HEK293 (cell line): Measurements from ENCODE around the gene ARFRP1.

Experiments used
- CTCF ChIA-PET: fragments of 350-600 bp; formaldehyde crosslinking; extraction: SDS; loops from one replicate; lab custom pipeline; 2021; ENCODE audit warnings: antibody characterized with exemption; lab: Yijun Ruan, JAX
- POLR2A ChIA-PET: fragments of 300-600 bp; formaldehyde crosslinking; extraction: SDS; loops from one replicate; lab custom pipeline; 2020; ENCODE audit warnings: antibody characterized with exemption, inconsistent platforms; lab: Yijun Ruan, JAX
- H3K27ac ChIP-seq: fragments of 200-500 bp; sonication (Bioruptor generic); 2 replicates; pipeline ENCODE4 v1.5.1; 2014; ENCODE audit warnings: low read depth, low read length, control low read depth, inconsistent platforms; ENCODE audit errors: extremely low read depth
- H3K36me3 ChIP-seq, 2 experiments: fragments of 200-500 bp in 1 of 2; sonication (Bioruptor generic) in 1 of 2; 1 replicate in 1 of 2; 2 replicates in 1 of 2; pipeline ENCODE4 v1.5.1; 2014 to 2017; ENCODE audit warnings: inconsistent platforms in 2 of 2, low read length in 2 of 2; ENCODE audit not compliant: control insufficient read depth in 2 of 2, insufficient read depth in 1 of 2
- H3K4me1 ChIP-seq: fragments of 200-500 bp; sonication (Bioruptor generic); 2 replicates; pipeline ENCODE4 v1.5.1; 2014; ENCODE audit warnings: mild to moderate bottlenecking, low read length, inconsistent platforms; ENCODE audit not compliant: control insufficient read depth, insufficient read depth
- H3K4me3 ChIP-seq: 2 replicates; pipeline ENCODE4 v1.5.1; 2011; ENCODE audit warnings: low read depth, mild to moderate bottlenecking, control low read depth, low read length, moderate library complexity
- H3K9me3 ChIP-seq: fragments of 200-500 bp; sonication (Bioruptor generic); 2 replicates; pipeline ENCODE4 v1.5.1; 2014; ENCODE audit warnings: low read depth, low read length, inconsistent platforms; ENCODE audit not compliant: control insufficient read depth, insufficient read depth
- EGR2 ChIP-seq: fragments of 450-650 bp; formaldehyde crosslinking; IDR thresholded peaks from 2 replicates; pipeline ENCODE4 v1.5.1; 2016; ENCODE audit warnings: low read depth, missing biosample characterization, missing genetic modification characterization
- GLIS1 ChIP-seq: fragments of 450-650 bp; formaldehyde crosslinking; IDR thresholded peaks from 2 replicates; pipeline ENCODE4 v1.5.1; 2016; ENCODE audit warnings: missing biosample characterization, missing genetic modification characterization
- HOXA7 ChIP-seq: sonication (generic); formaldehyde crosslinking; IDR thresholded peaks from 2 replicates; pipeline ENCODE4 v1.8.1; 2022; ENCODE audit warnings: missing genetic modification reagents, borderline replicate concordance
- HOXC10 ChIP-seq: sonication (generic); formaldehyde crosslinking; IDR thresholded peaks from 2 replicates; pipeline ENCODE4 v1.8.1; 2023; ENCODE audit warnings: mild to moderate bottlenecking, missing genetic modification reagents
- MZF1 ChIP-seq: fragments of 450-650 bp; formaldehyde crosslinking; IDR thresholded peaks from 2 replicates; pipeline ENCODE4 v1.5.1; 2017; ENCODE audit warnings: missing biosample characterization, missing genetic modification characterization, borderline replicate concordance
- PRDM10 ChIP-seq: fragments of 450-650 bp; formaldehyde crosslinking; IDR thresholded peaks from 2 replicates; pipeline ENCODE4 v1.5.1; 2016; ENCODE audit warnings: missing biosample characterization, missing genetic modification characterization
- PRDM2 ChIP-seq: fragments of 450-650 bp; formaldehyde crosslinking; IDR thresholded peaks from 2 replicates; pipeline ENCODE4 v1.5.1; 2016; ENCODE audit warnings: missing biosample characterization, missing genetic modification characterization, borderline replicate concordance
- PRDM6 ChIP-seq: fragments of 450-650 bp; formaldehyde crosslinking; IDR thresholded peaks from 2 replicates; pipeline ENCODE4 v1.5.1; 2017; ENCODE audit warnings: missing biosample characterization, missing genetic modification characterization
- ZNF146 ChIP-seq: fragments of 450-650 bp; formaldehyde crosslinking; IDR thresholded peaks from 2 replicates; pipeline ENCODE4 v1.5.1; 2016; ENCODE audit warnings: missing biosample characterization, missing genetic modification characterization
- ZNF341 ChIP-seq: fragments of 450-650 bp; formaldehyde crosslinking; IDR thresholded peaks from 2 replicates; pipeline ENCODE4; 2016; ENCODE audit warnings: low read depth, missing biosample characterization, missing genetic modification characterization
- ZNF37A ChIP-seq: fragments of 450-650 bp; IDR thresholded peaks from 2 replicates; pipeline ENCODE4 v1.5.1; 2018; ENCODE audit warnings: missing biosample characterization, missing genetic modification characterization
- ZNF580 ChIP-seq: fragments of 450-650 bp; formaldehyde crosslinking; IDR thresholded peaks from 2 replicates; pipeline ENCODE4 v1.5.1; 2016; ENCODE audit warnings: missing biosample characterization, missing genetic modification characterization
- ZNF701 ChIP-seq: fragments of 450-650 bp; formaldehyde crosslinking; IDR thresholded peaks from 2 replicates; pipeline ENCODE4 v1.5.1; 2016; ENCODE audit warnings: missing biosample characterization, missing genetic modification characterization
- TF ChIP-seq, protein P1 (sequence below): fragments of 450-650 bp; IDR thresholded peaks from 2 replicates; pipeline ENCODE4 v1.5.1; 2018; ENCODE audit warnings: missing biosample characterization, missing genetic modification characterization

Gene ARFRP1

GRCh38 chr20:63648895-63649589 is 58.7 kb downstream of the ARFRP1 start:
- TF ChIP-seq ZNF580 (tag by site-specific recombination): no peak
- TF ChIP-seq ZNF37A: no peak
- no peak for TF ChIP-seq HOXA7 (CRISPR knock-in tag)
- no peak for TF ChIP-seq PRDM6 (tag by site-specific recombination)
- no peak for TF ChIP-seq MZF1 (tag by site-specific recombination)
- no peak for TF ChIP-seq EGR2 (tag by site-specific recombination)
- TF ChIP-seq ZNF341: no peak
- TF ChIP-seq ZNF146 (tag by site-specific recombination): no peak
- TF ChIP-seq, protein P1, sequence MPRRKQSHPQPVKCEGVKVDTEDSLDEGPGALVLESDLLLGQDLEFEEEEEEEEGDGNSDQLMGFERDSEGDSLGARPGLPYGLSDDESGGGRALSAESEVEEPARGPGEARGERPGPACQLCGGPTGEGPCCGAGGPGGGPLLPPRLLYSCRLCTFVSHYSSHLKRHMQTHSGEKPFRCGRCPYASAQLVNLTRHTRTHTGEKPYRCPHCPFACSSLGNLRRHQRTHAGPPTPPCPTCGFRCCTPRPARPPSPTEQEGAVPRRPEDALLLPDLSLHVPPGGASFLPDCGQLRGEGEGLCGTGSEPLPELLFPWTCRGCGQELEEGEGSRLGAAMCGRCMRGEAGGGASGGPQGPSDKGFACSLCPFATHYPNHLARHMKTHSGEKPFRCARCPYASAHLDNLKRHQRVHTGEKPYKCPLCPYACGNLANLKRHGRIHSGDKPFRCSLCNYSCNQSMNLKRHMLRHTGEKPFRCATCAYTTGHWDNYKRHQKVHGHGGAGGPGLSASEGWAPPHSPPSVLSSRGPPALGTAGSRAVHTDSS: no peak
- no peak for TF ChIP-seq PRDM2 (tag by site-specific recombination)
- no peak for TF ChIP-seq HOXC10 (CRISPR knock-in tag)
- TF ChIP-seq PRDM10: 0 out of 2 replicates have a peak, but pooled peaks have one; percentile 30
- peak; percentile 34; the same call in 1 of the 2 replicates for TF ChIP-seq GLIS1 (tag by site-specific recombination)
- no peak for TF ChIP-seq ZNF701
- H3K27ac ChIP-seq: no peak overlapping the region
- POLR2A ChIA-PET: interaction anchor here (0.6 to 1.5 kb wide), 3 partner anchors 9 to 22 kb away, joined by 3 to 4 read pairs (median 4); partner anchors contain the start of genes GMEB2 and RTEL1
- CTCF ChIA-PET: interaction anchor here (0.6 kb wide), 1 partner anchor 22 kb away, joined by 3 read pairs; the partner anchor contains the start of gene GMEB2
- no peaks in the 10 kb centered on the region for H3K36me3 ChIP-seq
- no peaks in the 10 kb centered on the region; the same call in 1 of the 2 replicates for H3K4me1 ChIP-seq
- no peak overlapping the region for H3K4me3 ChIP-seq
- no peaks in the 10 kb centered on the region for H3K9me3 ChIP-seq
